ENCODE data around the gene TMEM150B.

TMEM150B gene

GRCh38 chr19:55352549-55353145 lies 27.5 kb upstream of the TMEM150B start:
- TF ChIP-seq CTCF (IDR thresholded peaks at IDR 0.05), result no peak

- TF ChIP-seq CTCF (IDR thresholded peaks at IDR 0.05), result no peak
Observed at GRCh38 chr19:55352040-55352439, 26.9 kb upstream of the TMEM150B start.

GRCh38 chr19:55350620-55351315 lies 25.6 kb upstream of the TMEM150B start:
- TF ChIP-seq CTCF (IDR thresholded peaks at IDR 0.05), result no peak

GRCh38 chr19:55348317-55349034 lies 23.3 kb upstream of the TMEM150B start:
- TF ChIP-seq CTCF (IDR thresholded peaks at IDR 0.05), result no peak

- no peak for TF ChIP-seq CTCF (IDR thresholded peaks at IDR 0.05)
Observed at GRCh38 chr19:55347442-55348009, 22.4 kb upstream of the TMEM150B start.

GRCh38 chr19:55346725-55347441 lies 21.7 kb upstream of the TMEM150B start:
- TF ChIP-seq CTCF (IDR thresholded peaks at IDR 0.05), result no peak

Data from LNCAP (cell line).